Kidney epithelial cell (primary cell): ENCODE results near the gene PDIA6. TPM values are rescaled to one million over a fixed set of nuclear protein-coding genes. Genes with fewer than 3 reads are reported as not detected.
A peak's percentile ranks its signal among the peaks of the same experiment; 100 is the strongest.
"Not testable (repeated sequence)": the region's sequence is repeated elsewhere in the genome, so short reads cannot be mapped to it uniquely, and the experiment has no call there.

ENCODE experiments used
- DNase-seq: peaks from one replicate; pipeline ENCODE4 v3.0.0-alpha.2; 2010; ENCODE audit warnings: low read depth
- H3K27me3 ChIP-seq: 2 replicates; pipeline ENCODE4 v1.6.0; 2011; ENCODE audit warnings: low read length; ENCODE audit not compliant: control insufficient read depth, insufficient read depth
- H3K36me3 ChIP-seq: 2 replicates; pipeline ENCODE4 v1.5.1; 2011; ENCODE audit warnings: low read length; ENCODE audit not compliant: control insufficient read depth, insufficient read depth
- H3K4me3 ChIP-seq: 2 replicates; pipeline ENCODE4 v1.5.1; 2011; ENCODE audit warnings: low read depth, mild to moderate bottlenecking, control low read depth, low read length
- total RNA-seq: library from RNA; depleted of rRNA; stranded (reverse); fragments of >200 nt; gene quantifications from 2 replicates; pipeline ENCODE4 v1.2.3, GENCODE V29; 2015
- TF ChIP-seq, protein P1 (sequence below): IDR thresholded peaks from 2 replicates; pipeline ENCODE4 v1.5.1; 2011; ENCODE audit warnings: mild to moderate bottlenecking, moderate library complexity, low read length, control low read depth, inconsistent platforms; ENCODE audit not compliant: insufficient read depth, poor library complexity, severe bottlenecking

The PDIA6 gene
- total RNA-seq, 1 donor from 2014 or later = 328 TPM

DNA sequence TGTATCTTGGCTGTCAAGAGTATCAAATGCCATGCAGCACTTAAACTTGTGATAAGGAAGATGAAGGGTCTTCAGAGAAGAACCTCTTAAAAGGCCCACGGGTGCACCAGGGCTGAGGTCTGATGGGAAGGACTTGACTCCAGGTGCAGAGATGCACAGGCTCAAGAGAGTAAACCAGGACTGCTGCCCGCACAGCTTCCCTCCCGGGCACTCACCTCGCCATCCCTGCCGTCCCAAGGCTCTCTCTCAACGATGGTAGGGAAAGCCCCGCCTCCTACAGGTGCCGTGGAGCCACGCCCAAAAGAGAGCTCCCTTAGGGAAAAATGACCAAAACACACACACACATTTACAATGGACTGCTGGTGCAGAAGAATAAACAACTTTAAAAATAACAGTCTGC lies 27.9 kb downstream of the PDIA6 start:
- no peaks in the 10 kb centered on the region for H3K27me3 ChIP-seq
- H3K4me3 ChIP-seq = no peak overlapping the region
- DNase-seq = no peak
- TF ChIP-seq, protein P1, sequence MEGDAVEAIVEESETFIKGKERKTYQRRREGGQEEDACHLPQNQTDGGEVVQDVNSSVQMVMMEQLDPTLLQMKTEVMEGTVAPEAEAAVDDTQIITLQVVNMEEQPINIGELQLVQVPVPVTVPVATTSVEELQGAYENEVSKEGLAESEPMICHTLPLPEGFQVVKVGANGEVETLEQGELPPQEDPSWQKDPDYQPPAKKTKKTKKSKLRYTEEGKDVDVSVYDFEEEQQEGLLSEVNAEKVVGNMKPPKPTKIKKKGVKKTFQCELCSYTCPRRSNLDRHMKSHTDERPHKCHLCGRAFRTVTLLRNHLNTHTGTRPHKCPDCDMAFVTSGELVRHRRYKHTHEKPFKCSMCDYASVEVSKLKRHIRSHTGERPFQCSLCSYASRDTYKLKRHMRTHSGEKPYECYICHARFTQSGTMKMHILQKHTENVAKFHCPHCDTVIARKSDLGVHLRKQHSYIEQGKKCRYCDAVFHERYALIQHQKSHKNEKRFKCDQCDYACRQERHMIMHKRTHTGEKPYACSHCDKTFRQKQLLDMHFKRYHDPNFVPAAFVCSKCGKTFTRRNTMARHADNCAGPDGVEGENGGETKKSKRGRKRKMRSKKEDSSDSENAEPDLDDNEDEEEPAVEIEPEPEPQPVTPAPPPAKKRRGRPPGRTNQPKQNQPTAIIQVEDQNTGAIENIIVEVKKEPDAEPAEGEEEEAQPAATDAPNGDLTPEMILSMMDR = no peak
- H3K36me3 ChIP-seq = peaks cover 3% of the 10 kb centered on the region

DNA sequence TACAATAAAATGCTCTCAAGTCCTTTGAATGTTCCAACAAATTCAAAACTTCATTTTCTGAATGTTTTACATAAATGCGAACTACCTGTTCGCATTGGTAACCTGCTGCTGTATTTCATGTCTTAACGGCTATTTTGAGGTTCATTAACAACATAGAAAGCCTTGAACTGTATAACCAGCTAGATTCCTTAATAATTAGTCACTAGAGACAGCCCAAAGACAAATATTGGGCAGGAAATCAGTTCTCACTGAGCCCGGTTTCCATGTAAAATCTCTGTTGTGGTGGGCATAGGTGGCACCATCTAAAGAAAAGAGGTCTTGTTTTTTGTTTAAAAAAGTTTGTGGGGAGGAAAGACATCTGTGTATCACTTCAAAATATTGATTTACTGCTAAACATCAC lies 29.2 kb downstream of the PDIA6 start:
- Histone ChIP-seq H3K36me3 (peaks cover 3% of the 10 kb centered on the region), H3K4me3 (no peak overlapping the region), H3K27me3 (no peaks in the 10 kb centered on the region)
- TF ChIP-seq, protein P1 = no peak
- peak; percentile 28 for DNase-seq

- Histone ChIP-seq H3K27me3 (no peaks in the 10 kb centered on the region), H3K36me3 (peaks cover 3% of the 10 kb centered on the region), H3K4me3 (no peak overlapping the region)
- TF ChIP-seq, protein P1 = no peak
- DNase-seq = no peak
These were observed 30.8 kb downstream of the PDIA6 start for GRCh38 chr2:10781746-10782145.

- not testable (repeated sequence) for H3K27me3 ChIP-seq, H3K36me3 ChIP-seq, DNase-seq, H3K4me3 ChIP-seq
These were observed 31.8 kb downstream of the PDIA6 start for GRCh38 chr2:10780821-10781220.

GRCh38 chr2:10780491-10780820 lies 32.1 kb downstream of the PDIA6 start:
- no peaks in the 10 kb centered on the region for H3K27me3 ChIP-seq
- H3K4me3 ChIP-seq = no peak overlapping the region
- DNase-seq = no peak
- TF ChIP-seq, protein P1 = no peak
- peaks cover 3% of the 10 kb centered on the region for H3K36me3 ChIP-seq

DNA sequence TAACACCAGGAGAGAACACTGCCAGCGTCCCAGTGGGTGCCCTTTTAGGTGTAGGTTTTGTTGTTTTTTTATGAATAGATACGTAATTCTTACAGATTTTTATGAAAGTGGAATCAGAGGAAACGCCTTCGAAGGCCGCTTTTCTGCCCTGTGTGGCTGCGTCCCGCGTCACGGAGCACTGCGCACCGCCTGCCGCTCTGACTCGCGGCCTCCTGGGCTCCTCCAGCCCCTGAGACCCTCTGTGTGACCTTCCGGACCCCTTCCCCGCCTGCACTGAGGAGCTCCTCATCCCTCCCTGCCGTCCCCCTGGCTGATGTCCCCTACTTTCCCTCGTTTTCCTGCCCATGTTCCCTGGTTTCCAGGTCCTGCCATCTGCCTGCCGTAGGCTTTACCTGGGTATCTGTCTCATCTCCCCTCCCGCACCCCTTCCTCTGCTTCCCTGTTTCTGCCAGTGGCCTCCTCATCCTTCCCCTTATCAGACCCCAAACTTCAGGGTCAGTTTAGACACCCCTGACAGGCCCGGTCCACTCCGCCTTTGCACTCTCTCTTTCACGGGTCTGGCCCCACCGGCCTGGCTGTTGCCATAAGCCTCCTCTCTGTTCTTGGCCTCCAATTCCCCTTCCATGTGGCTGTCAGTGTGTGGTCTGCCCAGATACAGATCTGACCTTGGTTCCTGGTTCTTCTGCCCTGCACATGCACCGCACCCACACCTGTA lies 32.7 kb downstream of the PDIA6 start:
- H3K4me3 ChIP-seq = no peak overlapping the region
- DNase-seq = no peak
- peaks cover 2% of the 10 kb centered on the region for H3K36me3 ChIP-seq
- no peaks in the 10 kb centered on the region for H3K27me3 ChIP-seq
- TF ChIP-seq, protein P1 = no peak
